HG02763 (cell line): ENCODE data around the gene EPN3.
A peak's percentile ranks its signal among the peaks of the same experiment; 100 is the strongest.

Experiments used
- ATAC-seq: cut with Tn5 transposase; IDR thresholded peaks from one replicate; pipeline ENCODE4 v1.9.1; 2021; ENCODE audit warnings: mild to moderate bottlenecking, moderate library complexity; ENCODE audit not compliant: unreplicated experiment

EPN3 gene

DNA sequence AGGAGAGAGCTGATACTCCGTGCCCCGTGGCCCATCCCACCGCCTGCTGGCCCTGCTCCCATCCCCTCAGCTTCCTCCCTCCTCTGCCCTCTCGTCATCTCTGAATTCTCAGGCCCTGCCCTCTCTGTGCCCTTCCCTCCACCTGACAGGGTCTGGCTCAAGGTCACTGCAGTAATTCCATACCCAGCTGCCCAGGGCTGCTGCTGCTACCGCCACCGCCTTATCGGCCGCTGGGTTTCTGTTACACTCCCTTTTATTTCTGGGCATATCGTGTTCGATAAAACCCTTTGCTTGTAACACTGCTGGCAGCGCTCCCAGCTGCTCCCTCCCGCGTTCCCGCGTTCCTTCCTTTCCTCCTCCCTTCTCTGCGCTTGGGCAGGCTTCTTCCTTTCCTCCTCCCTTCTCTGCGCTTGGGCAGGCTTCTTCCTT, 1.2 kb downstream of the EPN3 start:
- no peak for ATAC-seq

DNA sequence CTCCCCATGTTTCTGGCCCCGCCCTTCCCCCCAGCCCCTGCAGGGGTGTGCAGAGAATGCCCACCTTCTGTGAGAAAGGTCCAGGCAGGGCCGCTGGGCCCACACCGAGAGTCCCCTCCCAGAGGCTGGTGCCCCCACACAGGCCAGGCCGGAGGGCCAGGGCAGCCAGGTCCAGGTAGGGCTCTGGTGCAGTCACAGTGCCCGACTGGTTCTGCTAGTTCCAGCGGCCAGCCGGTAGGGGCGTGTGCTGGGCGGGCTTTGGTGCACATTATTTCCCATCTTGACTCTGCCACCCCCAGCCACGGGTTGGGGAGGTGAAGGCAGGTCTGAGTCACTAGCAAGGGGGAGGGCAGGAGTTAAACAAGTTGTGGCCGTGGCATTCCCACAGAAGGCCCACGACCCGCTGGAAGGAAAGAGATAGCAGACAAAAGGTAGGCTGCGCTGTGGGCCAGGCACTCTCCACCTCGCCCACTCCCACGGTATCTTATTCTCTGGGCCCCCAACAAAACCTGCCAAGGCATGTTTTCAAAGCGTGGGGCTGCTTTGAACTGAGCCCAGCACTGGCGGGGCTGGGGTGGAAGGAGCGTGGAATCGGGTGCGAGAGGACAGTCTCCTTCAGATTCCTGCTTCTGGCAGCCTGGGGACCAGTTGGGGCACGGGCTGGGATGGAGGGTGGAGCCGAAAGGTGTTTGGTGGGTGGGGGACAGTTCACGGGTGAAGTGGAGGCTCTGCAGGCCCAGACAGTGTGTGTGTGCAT, 1.9 kb downstream of the EPN3 start:
- no peak for ATAC-seq

DNA sequence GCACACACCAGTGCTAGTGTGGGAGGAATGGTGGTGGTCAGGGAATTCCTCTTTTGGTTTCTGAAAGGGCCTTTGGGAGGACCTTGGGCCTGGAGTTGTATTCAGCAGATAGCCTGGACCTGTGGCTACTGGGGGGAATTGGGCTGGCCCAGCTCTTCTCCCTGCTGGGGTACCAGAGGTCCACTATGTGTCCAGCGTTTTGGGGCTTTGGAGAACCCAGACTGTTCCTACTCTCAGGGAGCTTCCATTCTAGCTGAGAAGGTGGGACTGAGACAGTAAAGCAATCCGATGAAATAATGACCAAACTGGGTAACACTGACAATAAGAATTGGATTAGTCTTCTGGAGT, 2.4 kb downstream of the EPN3 start:
- ATAC-seq, result no peak

DNA sequence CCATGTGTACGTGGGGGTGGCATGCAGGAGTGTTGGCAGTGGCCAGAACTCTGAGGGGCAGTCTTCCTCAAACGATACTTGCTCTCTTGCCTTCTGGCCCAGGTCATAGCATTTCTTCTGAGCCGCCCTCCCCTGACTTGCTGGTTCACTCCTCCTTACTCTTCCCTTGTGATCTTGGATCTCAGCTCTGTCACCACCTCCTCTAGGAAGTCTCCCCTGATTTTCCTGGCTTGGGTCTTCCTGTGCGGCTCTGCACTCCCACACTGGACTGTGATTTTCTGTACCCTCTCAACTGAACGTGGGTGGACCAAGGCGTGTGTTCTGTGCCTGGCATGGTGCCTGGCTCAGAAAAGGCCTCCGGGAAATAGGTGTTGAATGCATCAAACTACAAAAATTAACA, 2.9 kb downstream of the EPN3 start:
- ATAC-seq, result no peak

DNA sequence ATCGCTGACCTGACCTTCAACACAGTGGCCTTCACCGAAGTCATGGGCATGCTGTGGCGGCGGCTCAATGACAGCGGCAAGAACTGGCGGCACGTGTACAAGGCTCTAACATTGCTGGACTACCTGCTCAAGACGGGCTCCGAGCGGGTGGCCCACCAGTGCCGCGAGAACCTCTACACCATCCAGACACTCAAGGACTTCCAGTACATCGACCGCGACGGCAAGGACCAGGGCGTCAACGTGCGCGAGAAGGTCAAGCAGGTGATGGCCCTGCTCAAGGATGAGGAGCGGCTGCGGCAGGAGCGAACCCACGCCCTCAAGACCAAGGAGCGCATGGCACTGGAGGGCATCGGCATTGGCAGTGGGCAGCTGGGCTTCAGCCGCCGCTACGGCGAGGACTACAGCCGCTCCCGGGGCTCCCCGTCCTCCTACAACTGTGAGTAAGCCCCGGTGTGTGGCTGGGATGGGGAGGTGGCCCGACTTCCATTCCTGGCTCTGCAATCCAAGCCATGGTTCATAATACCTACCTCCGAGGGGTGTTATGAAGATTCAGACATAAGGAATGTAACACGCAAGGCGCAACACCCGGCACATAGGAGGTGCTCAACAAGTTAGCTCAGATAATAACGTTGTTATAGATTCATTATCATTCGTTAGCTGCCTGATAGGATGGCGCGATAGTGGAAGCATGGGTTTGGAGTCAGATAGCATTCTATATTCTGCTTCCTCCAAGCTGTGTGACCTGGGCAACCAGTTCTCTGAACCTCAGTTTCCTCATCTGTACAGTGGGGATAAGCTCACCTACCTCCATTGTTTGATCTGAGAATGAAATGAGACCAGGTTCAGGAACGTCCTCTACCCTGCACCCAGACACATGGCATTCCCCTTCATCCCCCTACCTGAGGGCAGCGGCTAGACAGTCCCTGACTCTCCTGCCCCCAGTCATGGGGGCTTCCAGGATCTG, 4.4 kb downstream of the EPN3 start:
- no peak for ATAC-seq

DNA sequence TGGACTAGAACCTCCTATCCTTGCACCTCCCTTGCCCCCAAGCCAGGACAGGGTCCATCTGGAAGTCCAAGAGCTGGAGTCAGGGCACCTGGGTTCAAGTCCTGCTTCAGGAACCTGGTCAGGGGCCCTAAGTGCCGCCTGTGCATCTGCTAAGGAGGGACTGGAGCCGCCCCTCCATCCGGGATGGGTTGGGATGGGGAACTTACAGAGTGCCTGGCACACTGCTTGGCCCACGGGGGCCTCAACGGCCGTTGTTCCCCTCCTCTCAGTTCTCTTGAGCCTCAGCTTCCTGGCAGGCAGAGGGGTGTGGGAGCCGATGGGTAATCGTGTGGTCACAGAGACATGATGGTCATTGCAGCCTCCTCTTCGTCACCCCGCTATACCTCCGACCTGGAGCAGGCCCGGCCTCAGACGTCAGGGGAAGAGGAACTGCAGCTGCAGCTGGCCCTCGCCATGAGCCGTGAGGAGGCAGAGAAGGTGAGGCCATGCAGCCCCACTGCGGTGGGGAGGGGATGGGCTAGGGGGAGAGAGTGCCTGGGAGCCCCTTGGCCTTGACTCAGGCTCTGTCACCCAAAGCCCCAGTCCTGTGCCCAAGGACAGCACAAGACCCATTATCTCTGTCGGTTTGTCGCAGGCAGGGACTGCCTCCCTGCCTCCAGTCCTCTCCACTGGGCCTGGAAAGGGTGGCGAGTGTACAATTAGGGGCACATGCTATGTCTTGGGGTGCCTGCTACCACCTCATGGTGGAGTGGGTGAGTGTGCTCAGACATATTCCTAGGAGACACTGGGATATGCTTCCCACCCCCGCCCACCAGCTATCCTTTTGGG, 5.4 kb downstream of the EPN3 start:
- no peak for ATAC-seq

DNA sequence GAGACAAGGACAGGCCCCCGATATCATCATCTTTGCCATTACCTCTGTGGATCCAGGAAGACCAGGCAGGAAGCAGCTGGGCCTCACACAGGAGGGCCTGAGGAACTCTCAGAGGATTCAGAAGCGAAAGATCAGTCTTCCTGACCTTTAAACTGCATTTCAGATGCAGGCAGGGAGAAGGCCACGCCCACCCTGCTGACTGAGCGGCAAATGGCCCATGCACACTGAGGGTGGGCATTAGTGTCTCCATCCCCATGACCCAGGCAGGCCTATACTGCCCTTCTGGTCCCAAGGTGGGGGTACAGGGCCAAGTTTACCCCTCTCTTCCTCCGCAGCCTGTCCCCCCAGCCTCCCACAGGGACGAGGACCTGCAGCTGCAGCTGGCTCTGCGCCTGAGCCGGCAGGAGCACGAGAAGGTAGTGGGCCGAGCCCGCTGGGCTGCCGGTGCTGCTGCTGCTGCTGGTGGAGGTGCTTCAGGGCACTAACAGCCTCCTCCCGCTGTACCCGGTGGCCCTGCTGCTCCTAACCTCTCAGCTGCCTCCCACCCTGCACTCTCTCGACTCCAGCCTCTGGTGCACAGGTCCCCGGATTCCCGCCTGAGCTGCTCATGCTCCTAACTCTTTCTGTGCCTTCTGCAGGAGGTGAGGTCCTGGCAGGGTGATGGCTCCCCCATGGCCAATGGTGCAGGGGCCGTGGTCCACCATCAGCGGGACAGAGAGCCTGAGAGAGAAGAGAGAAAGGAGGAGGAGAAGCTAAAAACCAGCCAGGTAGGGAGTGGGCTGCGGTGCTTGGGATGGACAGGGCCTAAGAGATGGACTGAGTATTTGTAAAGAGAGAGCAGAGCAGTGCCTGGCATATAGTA, 6.2 kb downstream of the EPN3 start:
- no peak for ATAC-seq

DNA sequence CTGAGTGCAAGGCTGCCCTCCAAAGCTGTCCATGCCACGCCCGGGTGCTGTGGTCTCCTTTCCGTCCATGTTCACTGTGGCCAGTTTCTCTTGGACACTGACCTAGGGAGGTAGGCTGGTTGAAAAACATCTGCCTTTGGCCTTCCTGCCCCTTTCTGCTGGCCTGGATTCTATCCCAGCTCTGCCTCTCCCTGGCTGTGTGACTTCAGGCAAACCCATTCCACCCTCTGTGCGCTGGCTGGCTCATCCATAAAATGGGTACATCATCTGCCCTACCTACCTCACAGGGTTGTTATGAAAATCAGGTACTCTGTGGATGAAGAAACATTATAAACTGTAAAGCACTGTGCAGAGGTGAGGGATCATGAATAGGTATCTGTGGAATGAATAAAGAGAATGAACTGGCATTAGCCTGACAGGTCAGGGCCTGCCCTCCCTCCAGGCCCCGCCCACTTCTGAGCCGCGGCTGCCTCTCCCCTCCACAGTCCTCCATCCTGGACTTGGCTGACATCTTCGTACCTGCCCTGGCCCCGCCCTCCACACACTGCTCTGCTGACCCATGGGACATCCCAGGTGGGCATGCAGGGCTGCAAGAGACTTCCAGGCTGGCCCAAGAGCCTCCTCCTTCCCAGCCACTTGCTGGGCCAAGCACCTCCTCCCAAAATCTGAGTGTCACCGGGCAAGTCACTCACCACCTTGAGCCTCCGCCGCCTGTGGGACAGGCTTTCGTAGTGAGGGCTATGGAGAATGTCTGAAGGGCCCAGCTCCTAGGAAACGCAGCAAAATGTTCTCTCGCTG, 7.4 kb downstream of the EPN3 start:
- ATAC-seq, result no peak

DNA sequence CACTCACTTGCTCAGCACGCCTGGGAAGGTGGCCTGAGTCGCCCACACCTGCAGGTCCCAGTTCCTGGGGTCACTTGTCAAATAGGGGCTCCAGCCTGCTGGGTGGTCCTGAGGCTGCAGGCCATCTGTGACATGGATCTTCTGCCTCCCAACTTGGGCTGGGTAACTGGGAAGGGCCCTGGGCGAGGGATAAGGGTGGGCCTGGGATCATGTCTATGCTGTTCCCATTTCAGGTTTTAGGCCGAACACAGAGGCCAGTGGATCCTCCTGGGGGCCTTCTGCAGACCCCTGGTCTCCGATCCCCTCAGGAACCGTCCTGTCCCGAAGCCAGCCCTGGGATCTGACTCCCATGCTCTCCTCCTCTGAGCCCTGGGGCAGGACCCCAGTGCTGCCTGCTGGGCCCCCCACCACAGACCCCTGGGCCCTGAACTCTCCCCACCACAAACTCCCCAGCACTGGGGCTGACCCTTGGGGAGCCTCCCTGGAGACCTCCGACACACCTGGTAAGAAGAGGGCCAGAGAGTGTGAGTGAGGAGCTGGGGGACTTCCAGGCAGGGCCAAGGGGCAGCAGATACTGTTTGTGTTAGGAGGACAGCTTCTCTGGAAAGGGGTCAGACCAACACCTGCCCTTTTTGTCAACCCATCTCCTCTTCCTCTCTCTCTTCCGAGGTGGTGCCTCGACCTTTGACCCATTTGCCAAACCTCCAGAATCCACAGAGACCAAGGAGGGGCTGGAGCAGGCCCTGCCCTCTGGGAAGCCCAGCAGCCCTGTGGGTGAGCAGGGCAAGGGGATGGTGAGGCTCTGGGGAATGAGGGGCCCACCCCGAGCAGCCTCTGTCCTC, 8.2 kb downstream of the EPN3 start:
- no peak for ATAC-seq

DNA sequence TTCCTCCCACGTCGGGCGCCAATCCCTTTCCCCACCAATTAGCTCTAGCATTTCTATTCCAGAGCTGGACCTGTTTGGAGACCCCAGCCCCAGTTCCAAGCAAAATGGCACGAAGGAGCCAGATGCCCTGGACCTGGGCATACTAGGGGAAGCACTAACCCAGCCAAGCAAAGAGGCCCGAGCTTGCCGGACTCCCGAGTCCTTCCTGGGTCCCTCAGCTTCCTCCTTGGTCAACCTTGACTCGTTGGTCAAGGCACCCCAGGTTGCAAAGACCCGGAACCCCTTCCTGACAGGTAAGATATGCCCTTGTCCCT, 8.8 kb downstream of the EPN3 start:
- ATAC-seq, result no peak

DNA sequence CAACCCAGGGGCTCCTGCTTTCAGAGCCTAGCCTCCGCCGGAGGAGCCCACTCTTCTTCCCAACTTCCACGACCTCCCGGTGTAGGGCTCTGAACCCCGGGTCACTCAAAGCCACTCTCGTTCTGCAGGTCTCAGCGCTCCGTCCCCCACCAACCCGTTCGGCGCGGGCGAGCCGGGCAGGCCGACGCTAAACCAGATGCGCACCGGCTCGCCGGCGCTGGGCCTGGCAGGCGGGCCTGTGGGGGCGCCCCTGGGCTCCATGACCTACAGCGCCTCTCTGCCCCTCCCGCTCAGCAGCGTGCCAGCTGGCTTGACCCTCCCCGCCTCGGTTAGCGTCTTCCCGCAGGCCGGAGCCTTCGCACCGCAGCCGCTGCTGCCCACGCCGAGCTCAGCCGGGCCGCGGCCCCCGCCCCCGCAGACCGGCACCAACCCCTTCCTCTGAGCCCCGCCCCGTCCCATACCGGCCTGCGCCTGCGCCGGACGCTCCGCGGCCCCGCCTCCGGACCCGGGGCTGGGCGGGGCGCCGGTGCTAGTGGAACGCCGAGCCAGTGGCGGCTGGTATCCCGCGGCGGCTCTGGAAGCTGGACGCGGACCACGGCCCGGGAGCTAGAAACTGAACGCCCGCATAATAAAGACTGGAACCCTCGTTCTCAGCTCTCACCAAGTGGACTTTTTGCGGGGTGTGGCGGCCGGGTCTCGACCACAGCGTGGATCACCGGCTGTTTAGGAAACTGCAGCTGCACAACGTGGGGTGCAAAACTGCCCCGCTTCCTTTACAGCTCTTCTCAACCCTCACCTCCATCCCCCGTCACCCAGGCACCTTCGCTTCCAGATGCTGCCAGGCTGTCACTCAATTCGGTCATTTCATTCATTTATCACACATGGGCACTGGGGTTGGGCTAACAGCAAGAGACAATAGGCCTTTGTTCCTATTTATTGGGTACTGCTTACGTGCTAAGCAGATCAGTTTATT, 9.5 kb downstream of the EPN3 start:
- peak; percentile 72 for ATAC-seq

DNA sequence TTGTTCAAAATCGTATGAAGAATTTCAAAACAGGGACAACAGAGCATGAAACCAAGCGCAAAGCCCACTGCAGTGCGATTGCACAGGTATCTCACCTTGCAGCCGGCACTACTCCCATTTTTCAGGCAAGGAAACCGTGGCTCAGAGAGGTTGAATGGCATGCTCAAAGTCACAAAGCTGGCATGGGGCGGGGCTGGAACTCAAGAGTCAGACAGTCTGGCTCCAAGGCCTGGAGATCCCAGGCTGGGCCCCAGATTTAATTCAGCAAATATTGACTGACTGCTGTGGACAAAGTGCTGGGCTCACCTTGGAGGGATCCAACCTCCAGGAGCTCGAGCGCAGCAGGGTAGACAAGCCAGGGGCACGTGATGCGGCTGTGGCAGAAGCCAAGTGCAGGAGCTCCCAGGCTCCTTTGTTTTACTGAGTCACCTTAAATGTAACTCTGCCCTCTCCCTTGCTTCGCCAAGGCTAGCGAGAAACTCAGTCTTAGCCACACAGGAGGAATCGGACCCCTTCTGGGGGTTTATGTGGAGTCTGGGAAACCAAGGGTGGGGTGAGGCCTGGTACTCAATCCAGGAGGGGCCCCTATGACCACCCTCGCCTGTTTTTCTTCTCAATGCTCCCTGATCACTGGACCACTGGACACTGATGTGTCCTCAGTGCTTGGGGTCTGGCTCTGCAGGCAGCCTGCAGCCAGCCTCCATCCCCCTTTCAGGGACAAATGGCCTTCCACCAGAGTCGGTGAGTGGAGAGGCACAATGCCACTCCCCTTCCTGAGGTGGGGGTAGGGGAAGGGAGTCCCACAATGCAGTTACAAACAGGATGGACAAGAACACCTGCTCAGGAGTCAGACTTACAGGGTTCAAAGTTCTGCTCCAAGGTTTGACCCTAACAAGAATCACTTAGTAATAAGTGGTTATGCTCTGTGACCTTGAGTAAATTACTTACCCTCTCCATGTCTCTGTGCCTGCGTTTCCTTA, 10.6 kb downstream of the EPN3 start:
- ATAC-seq, result no peak

DNA sequence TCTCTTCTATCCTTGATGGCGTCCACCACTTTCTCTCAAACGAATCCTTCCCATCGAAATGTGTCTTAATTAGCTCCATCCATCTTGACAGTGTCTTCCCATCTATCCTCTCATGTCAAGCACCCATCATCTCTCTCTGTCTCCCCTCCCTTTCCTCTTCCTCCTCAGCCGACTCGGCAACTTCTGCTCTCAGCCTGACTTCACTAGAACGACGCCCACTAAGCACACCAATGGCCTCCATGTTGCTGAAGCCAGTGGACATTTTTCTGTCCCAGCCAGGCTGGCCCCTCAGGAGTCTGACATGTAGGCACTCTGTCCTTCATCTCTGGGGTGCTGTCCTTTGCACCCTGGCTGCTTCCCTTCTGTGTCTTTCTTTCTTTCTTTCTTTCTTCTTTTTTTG, 12.0 kb downstream of the EPN3 start:
- no peak for ATAC-seq

DNA sequence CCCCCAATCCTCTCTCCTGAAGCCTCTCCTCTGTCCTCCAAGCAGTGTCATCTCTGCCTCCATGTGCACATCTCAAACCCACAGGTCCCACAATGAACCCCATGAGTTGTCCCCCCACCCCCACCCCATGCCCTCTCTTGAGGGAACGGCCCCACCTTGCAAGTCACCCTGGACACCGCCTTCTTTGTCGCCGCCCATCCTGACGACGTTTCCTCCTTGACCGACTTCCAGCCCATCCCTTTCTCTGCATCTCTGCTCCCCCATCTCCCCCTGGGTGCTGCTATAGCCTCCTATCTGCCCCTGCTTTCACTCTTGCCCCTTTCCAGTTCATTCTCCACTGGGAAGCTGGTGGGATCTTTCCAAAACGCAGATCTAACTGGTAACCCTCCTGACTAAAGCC, 12.8 kb downstream of the EPN3 start:
- ATAC-seq, result no peak

DNA sequence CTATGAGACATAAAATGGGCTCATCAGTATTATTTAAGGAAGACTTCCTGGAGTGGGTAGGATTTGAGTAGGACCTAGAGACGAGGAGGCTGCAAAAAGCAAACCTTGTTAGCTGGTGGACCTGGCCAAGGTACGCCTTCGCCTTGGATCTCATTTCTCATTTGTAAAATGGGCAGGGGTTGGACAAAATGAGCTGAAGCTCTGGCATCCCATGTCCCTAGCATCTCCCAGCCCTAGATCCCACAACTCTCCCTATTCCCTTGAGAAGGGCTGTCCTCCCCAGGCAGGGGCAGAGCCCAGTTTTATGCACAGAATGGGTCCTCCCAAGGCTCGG, 14.1 kb downstream of the EPN3 start:
- ATAC-seq, result no peak

DNA sequence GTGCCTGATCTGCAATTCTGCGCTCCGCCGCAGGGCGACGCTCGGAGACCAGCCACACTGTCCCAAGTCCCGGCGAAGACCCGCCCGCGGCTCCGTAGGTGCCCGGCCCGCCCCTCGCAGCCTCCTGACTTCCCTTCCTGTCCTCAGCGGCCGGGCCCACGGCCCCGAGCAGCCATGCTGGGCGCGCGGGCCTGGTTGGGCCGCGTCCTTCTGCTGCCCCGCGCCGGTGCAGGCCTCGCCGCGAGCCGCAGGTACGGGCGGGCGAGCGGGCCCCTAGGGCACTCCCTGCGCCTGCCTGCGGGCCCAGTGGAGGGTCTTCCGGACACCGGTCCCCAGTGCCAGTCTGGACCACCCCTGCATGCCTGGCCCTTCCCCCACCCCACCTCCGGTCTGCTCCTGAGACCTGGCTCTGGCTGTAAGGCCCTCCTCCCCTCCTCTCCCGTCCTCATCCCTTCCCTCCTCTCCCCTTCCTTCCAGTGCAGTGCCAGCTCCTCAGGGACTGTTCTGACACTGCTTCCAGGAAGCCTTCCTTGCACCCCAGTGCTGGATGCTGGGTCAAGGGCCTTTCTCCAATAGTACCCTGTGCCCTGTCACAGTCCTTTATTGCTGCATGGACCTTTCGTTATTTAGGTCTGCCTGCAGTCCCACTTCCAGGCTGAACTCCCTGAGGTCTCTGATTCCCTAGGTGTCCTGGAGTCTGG, 14.7 kb downstream of the EPN3 start, which contains the start of gene SPATA20:
SPATA20 (plus strand) TSS at position 140 of the 701 bp plus-strand sequence; CDS start at position 175, 35 bp downstream.
- ATAC-seq, result peak; percentile 63
